NT2/D1 (cell line): Measurements from ENCODE around the gene ATP5MG.

Source experiments
- DNase-seq: peaks from one replicate; pipeline ENCODE4 v3.0.0-alpha.2; 2011; ENCODE audit warnings: low read depth, low spot score
- H3K27me3 ChIP-seq: 2 replicates; pipeline ENCODE4 v1.6.0; 2011; ENCODE audit warnings: mild to moderate bottlenecking; ENCODE audit not compliant: insufficient read length, insufficient read depth
- H3K36me3 ChIP-seq: 2 replicates; pipeline ENCODE4 v1.6.1; 2011; ENCODE audit warnings: mild to moderate bottlenecking, low read length, mixed read lengths; ENCODE audit not compliant: insufficient read depth, insufficient read length
- H3K4me1 ChIP-seq: 2 replicates; pipeline ENCODE4 v1.5.1; 2011; ENCODE audit not compliant: insufficient read depth, insufficient read length
- H3K4me3 ChIP-seq: 2 replicates; pipeline ENCODE4 v1.5.1; 2011; ENCODE audit warnings: low read depth; ENCODE audit not compliant: insufficient read length
- H3K9ac ChIP-seq: 2 replicates; pipeline ENCODE4 v1.6.0; 2011; ENCODE audit warnings: low read depth; ENCODE audit not compliant: insufficient read length
- H3K9me3 ChIP-seq: 2 replicates; pipeline ENCODE4 v1.5.1; 2011; ENCODE audit warnings: mild to moderate bottlenecking, low read length; ENCODE audit not compliant: insufficient read depth
- SUZ12 ChIP-seq: IDR thresholded peaks from 2 replicates; pipeline ENCODE4 v1.6.1; 2011; ENCODE audit not compliant: insufficient read length, insufficient read depth; ENCODE audit errors: extremely low read depth
- YY1 ChIP-seq: IDR thresholded peaks from 2 replicates; pipeline ENCODE4 v1.6.1; 2011; ENCODE audit not compliant: insufficient read length, insufficient read depth
- ZNF274 ChIP-seq: IDR thresholded peaks from 2 replicates; pipeline ENCODE4 v1.6.1; 2011; ENCODE audit warnings: mild to moderate bottlenecking, low read depth, low read length

Gene ATP5MG, protein sequence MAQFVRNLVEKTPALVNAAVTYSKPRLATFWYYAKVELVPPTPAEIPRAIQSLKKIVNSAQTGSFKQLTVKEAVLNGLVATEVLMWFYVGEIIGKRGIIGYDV

GRCh38 chr11:118401151-118401879 lies at the start of gene ATP5MG:
Gene ATP5MG, plus strand, starts transcription at chr11:118401606. Its CDS starts 60 bp downstream, at chr11:118401666.
- peak within 1 kb of the TSS; percentile 71 for H3K4me3 ChIP-seq
- DNase-seq, result peak; percentile 84
- TF ChIP-seq SUZ12 (no peak), YY1 (no peak), ZNF274 (no peak)
- H3K9ac ChIP-seq, result peak within 1 kb of the TSS; percentile 94
- no peaks in the 10 kb centered on the region for H3K27me3 ChIP-seq
- H3K4me1 ChIP-seq, result no peaks in the 10 kb centered on the region
- H3K9me3 ChIP-seq, result no peaks in the 10 kb centered on the region
- H3K36me3 ChIP-seq, result peaks cover 36% of the 10 kb centered on the region

- no peak overlapping the region for H3K9ac ChIP-seq
- TF ChIP-seq SUZ12, result no peak
- TF ChIP-seq ZNF274, result no peak
- TF ChIP-seq YY1, result no peak
- no peak overlapping the region for H3K4me3 ChIP-seq
- H3K36me3 ChIP-seq, result no peaks in the 10 kb centered on the region
- H3K9me3 ChIP-seq, result no peaks in the 10 kb centered on the region
- no peaks in the 10 kb centered on the region for H3K4me1 ChIP-seq
- H3K27me3 ChIP-seq, result peaks cover 3% of the 10 kb centered on the region
- DNase-seq, result no peak
Measured at GRCh38 chr11:118353084-118353710, 48.2 kb upstream of the ATP5MG start.

- TF ChIP-seq YY1, result no peak
- TF ChIP-seq SUZ12, result no peak
- TF ChIP-seq ZNF274, result no peak
- Histone ChIP-seq H3K4me1 (no peaks in the 10 kb centered on the region), H3K36me3 (no peaks in the 10 kb centered on the region), H3K9me3 (no peaks in the 10 kb centered on the region), H3K9ac (no peak overlapping the region), H3K27me3 (peaks cover 3% of the 10 kb centered on the region), H3K4me3 (no peak overlapping the region)
- DNase-seq, result no peak
Measured at GRCh38 chr11:118358071-118358470, 43.3 kb upstream of the ATP5MG start.

- peak within 1 kb of the TSS; percentile 94 for H3K4me3 ChIP-seq
- peaks cover 2% of the 10 kb centered on the region for H3K36me3 ChIP-seq
- TF ChIP-seq YY1 (no peak), SUZ12 (no peak), ZNF274 (no peak)
Measured at GRCh38 chr11:118359295-118359958, 42.0 kb upstream of the ATP5MG start, which contains the start of gene UBE4A. Gene UBE4A, plus strand, starts transcription at chr11:118359600. Its CDS starts 5,481 bp downstream, at chr11:118365081.

GRCh38 chr11:118364956-118365615 lies 36.3 kb upstream of the ATP5MG start:
- Histone ChIP-seq H3K36me3 (peaks cover 35% of the 10 kb centered on the region), H3K9me3 (no peaks in the 10 kb centered on the region)

More at GRCh38 chr11:118359295-118359958, 42.0 kb upstream of the ATP5MG start, which contains the start of gene UBE4A:
- DNase-seq, result peak; percentile 96
- H3K27me3 ChIP-seq, result peaks cover 3% of the 10 kb centered on the region
- H3K9me3 ChIP-seq, result no peaks in the 10 kb centered on the region
- no peaks in the 10 kb centered on the region for H3K4me1 ChIP-seq
- peak within 1 kb of the TSS; percentile 91 for H3K9ac ChIP-seq

DNA sequence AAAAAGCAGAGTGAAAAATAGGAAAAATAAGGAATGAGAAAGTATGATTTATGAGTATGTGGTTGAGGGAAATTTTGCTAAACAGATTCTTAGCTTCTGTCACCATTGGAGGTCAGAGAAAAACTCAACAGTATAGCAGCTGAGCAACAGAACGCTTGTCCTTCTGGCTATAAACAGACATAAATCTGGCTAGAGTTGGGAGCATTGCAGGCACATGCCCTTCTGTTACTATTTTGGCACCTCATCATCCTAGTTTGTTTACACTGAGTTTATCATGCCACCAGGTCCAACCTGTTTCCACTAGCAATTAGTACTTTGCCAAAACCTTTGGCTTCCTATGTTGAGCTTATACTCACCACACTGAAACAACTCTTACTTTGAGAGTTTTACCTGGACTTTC lies 35.1 kb upstream of the ATP5MG start:
- no peak for DNase-seq
- Histone ChIP-seq H3K9ac (no peak overlapping the region), H3K9me3 (no peaks in the 10 kb centered on the region), H3K27me3 (no peaks in the 10 kb centered on the region), H3K36me3 (peaks cover 43% of the 10 kb centered on the region), H3K4me3 (no peak overlapping the region), H3K4me1 (no peaks in the 10 kb centered on the region)
- no peak for TF ChIP-seq ZNF274
- no peak for TF ChIP-seq YY1
- TF ChIP-seq SUZ12, result no peak

More at GRCh38 chr11:118364956-118365615, 36.3 kb upstream of the ATP5MG start:
- no peak for DNase-seq
- Histone ChIP-seq H3K27me3 (no peaks in the 10 kb centered on the region), H3K9ac (no peak overlapping the region), H3K4me3 (no peak overlapping the region), H3K4me1 (no peaks in the 10 kb centered on the region)
- TF ChIP-seq YY1 (no peak), ZNF274 (no peak), SUZ12 (no peak)
